Loucy (cell line): ENCODE measurements around the gene RBM23.
A peak's percentile ranks its signal among the peaks of the same experiment; 100 is the strongest.

Experiments
- EZH2phosphoT487 ChIP-seq: fragments of 200-600 bp; IDR thresholded peaks from 2 replicates; pipeline ENCODE4 v1.6.1; 2018; ENCODE audit warnings: antibody characterized with exemption, mild to moderate bottlenecking, moderate library complexity, borderline replicate concordance
- TF ChIP-seq, protein P1 (sequence below): fragments of 200-600 bp; sonication (generic); conservative IDR thresholded peaks from 2 replicates; pipeline ENCODE4 v1.5.1; 2014; ENCODE audit warnings: mild to moderate bottlenecking, antibody characterized with exemption, low read length

DNA sequence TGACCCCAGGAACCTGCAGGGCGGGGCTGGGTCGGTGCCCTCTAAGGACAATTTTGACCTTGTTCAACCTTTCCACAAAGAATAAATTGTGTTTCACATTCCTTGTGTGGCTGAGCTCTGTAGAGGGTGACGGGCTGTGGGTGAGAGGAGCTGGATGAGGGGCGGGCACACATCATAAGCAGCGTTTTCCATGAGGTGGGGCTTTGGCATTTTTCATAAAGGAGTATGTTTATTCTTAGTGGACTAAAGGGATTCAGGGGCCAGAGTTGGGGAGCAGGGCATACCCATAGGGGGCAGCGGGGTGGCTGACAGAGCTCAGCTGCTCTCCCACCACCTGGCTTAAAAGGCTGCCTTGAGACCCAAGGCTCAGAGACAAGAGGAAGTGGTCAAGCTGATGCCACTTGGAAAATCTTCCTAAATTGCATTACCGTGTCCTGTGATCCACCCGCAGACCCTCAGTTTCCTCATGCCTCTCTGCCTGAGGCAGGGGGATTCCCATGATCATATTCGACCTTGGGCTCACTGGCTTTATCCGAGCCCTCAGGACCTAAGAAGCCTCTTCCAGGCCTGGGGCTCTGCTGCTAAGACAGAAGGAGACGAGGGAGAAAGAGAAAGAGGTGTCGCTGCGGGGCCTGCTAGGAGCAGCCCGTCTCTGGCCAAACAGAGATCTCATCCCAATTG lies 71.1 kb downstream of the RBM23 start:
- TF ChIP-seq, protein P1, sequence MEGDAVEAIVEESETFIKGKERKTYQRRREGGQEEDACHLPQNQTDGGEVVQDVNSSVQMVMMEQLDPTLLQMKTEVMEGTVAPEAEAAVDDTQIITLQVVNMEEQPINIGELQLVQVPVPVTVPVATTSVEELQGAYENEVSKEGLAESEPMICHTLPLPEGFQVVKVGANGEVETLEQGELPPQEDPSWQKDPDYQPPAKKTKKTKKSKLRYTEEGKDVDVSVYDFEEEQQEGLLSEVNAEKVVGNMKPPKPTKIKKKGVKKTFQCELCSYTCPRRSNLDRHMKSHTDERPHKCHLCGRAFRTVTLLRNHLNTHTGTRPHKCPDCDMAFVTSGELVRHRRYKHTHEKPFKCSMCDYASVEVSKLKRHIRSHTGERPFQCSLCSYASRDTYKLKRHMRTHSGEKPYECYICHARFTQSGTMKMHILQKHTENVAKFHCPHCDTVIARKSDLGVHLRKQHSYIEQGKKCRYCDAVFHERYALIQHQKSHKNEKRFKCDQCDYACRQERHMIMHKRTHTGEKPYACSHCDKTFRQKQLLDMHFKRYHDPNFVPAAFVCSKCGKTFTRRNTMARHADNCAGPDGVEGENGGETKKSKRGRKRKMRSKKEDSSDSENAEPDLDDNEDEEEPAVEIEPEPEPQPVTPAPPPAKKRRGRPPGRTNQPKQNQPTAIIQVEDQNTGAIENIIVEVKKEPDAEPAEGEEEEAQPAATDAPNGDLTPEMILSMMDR = peak; percentile 43; the same call in 1 of the 2 replicates
- no peak for TF ChIP-seq EZH2phosphoT487
